ENCODE measurements around the gene NNMT. TPM values are rescaled to one million over a fixed set of nuclear protein-coding genes. Genes with fewer than 3 reads are reported as not detected.
A peak's percentile ranks its signal among the peaks of the same experiment; 100 is the strongest.

The NNMT gene
- polyA plus RNA-seq, 1 of the 3 experiments (the other 2 are of a cell fraction), result 84.6 TPM

- peaks cover 7% of the 10 kb centered on the region in 2 experiments; a peak in 3 of 4 replicates for H3K4me1 ChIP-seq (ENCODE audit: control insufficient read depth in 1 of 2, insufficient read depth in 2 of 2, low read depth in 1 of 2, low read length in 1 of 2)
- ChIA-PET POLR2A (no interaction called here), CTCF (interaction anchor here (0.7 to 15.2 kb wide), 2 partner anchors 20 to 25 kb away, joined by 3 to 143 read pairs; no protein-coding TSS in a partner anchor)
- no peak overlapping the region for H3K9ac ChIP-seq
- H3K9me2 ChIP-seq, result no peaks in the 10 kb centered on the region
- WGBS (ENCODE audit: low lambda C conversion rate), result 80% methylated on average over 3 of the region's 3 CpGs
- no peaks in the 10 kb centered on the region for H3K27me3 ChIP-seq (ENCODE audit: insufficient read depth)
- no peak overlapping the region for H3K4me2 ChIP-seq
- no peak overlapping the region for H3K27ac ChIP-seq (ENCODE audit: low read depth in 2 of 2, low read length in 1 of 2)
- H3K79me2 ChIP-seq (ENCODE audit: insufficient read depth), result no peaks in the 10 kb centered on the region
- no peaks in the 10 kb centered on the region for H3K36me3 ChIP-seq (replicated peaks in 1 of 2; ENCODE audit: control insufficient read depth in 1 of 2, insufficient read depth in 2 of 2, low read length in 1 of 2)
- no peak overlapping the region for H3K4me3 ChIP-seq (ENCODE audit: low read depth in 2 of 2, low read length in 1 of 2)
- peaks cover 5% of the 10 kb centered on the region for H3F3A ChIP-seq (replicated peaks; ENCODE audit: insufficient read depth)
- no peak overlapping the region for H2AFZ ChIP-seq (ENCODE audit: low read depth)
- no peak for DNase-seq
- H3K9me3 ChIP-seq, result no peaks in the 10 kb centered on the region
- no peaks in the 10 kb centered on the region for H4K20me1 ChIP-seq (ENCODE audit: insufficient read depth)
- no peak for TF ChIP-seq TCF12 (IDR thresholded peaks at IDR 0.05)
- TF ChIP-seq FOXJ3 (CRISPR knock-in tag; IDR thresholded peaks at IDR 0.05), result no peak
- TF ChIP-seq, protein P1, sequence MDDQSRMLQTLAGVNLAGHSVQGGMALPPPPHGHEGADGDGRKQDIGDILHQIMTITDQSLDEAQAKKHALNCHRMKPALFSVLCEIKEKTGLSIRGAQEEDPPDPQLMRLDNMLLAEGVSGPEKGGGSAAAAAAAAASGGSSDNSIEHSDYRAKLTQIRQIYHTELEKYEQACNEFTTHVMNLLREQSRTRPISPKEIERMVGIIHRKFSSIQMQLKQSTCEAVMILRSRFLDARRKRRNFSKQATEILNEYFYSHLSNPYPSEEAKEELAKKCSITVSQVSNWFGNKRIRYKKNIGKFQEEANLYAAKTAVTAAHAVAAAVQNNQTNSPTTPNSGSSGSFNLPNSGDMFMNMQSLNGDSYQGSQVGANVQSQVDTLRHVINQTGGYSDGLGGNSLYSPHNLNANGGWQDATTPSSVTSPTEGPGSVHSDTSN (IDR thresholded peaks at IDR 0.05), result no peak
- peak; percentile 49 for TF ChIP-seq JUND (IDR thresholded peaks at IDR 0.05)
- TF ChIP-seq GATA2 (CRISPR knock-in tag; IDR thresholded peaks at IDR 0.05), result no peak
- peak; percentile 43; the same call in 1 of the 2 replicates for TF ChIP-seq FOSL2 (IDR thresholded peaks at IDR 0.05; ENCODE audit: borderline replicate concordance, low read depth)
- TF ChIP-seq GABPA (IDR thresholded peaks at IDR 0.05; ENCODE audit: low read depth), result no peak
- TF ChIP-seq RFX5 (IDR thresholded peaks at IDR 0.05; ENCODE audit: low read length), result no peak
- TF ChIP-seq RXRA (IDR thresholded peaks at IDR 0.05; ENCODE audit: borderline replicate concordance, low read depth), result no peak
- TF ChIP-seq REST (IDR thresholded peaks at IDR 0.05; ENCODE audit: low read depth, low read length), result no peak
- no peak for TF ChIP-seq SIN3A (IDR thresholded peaks at IDR 0.05; ENCODE audit: borderline replicate concordance, low read depth, low read length)
- TF ChIP-seq FOXM1 (IDR thresholded peaks at IDR 0.05; ENCODE audit: low read depth), result no peak
- TF ChIP-seq NFIC (IDR thresholded peaks at IDR 0.05; ENCODE audit: borderline replicate concordance), result peak; percentile 38; the same call in 1 of the 2 replicates
- no peak for TF ChIP-seq RCOR1 (IDR thresholded peaks at IDR 0.05; ENCODE audit: low read length)
- TF ChIP-seq ELF1 (IDR thresholded peaks at IDR 0.05), result no peak
- peak; percentile 29; the same call in 1 of the 2 replicates for TF ChIP-seq TEAD4 (IDR thresholded peaks at IDR 0.05; ENCODE audit: borderline replicate concordance, insufficient read depth)
- no peak for TF ChIP-seq EP300 (IDR thresholded peaks at IDR 0.05; ENCODE audit: borderline replicate concordance in 1 of 2, low read depth in 1 of 2, low read length in 1 of 2)
- TF ChIP-seq MEF2A (IDR thresholded peaks at IDR 0.05; ENCODE audit: borderline replicate concordance, low read depth), result no peak
- no peak for TF ChIP-seq IRF3 (IDR thresholded peaks at IDR 0.05; ENCODE audit: low read depth, low read length)
- TF ChIP-seq TAF1 (IDR thresholded peaks at IDR 0.05; ENCODE audit: borderline replicate concordance, low read depth, low read length), result no peak
- TF ChIP-seq CTCF (IDR thresholded peaks at IDR 0.05), result no peak
- TF ChIP-seq POLR2AphosphoS5 (IDR thresholded peaks at IDR 0.05; ENCODE audit: low read depth, low read length), result no peak
- no peak for TF ChIP-seq USF1 (IDR thresholded peaks at IDR 0.05; ENCODE audit: borderline replicate concordance, low read depth)
- no peak for TF ChIP-seq NRF1 (IDR thresholded peaks at IDR 0.05; ENCODE audit: low read depth, low read length)
- TF ChIP-seq, protein P2, sequence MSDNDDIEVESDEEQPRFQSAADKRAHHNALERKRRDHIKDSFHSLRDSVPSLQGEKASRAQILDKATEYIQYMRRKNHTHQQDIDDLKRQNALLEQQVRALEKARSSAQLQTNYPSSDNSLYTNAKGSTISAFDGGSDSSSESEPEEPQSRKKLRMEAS (IDR thresholded peaks at IDR 0.05; ENCODE audit: low read depth), result no peak
- TF ChIP-seq CHD2 (IDR thresholded peaks at IDR 0.05; ENCODE audit: low read length, partially characterized antibody), result no peak
These were observed 10.6 kb upstream of the NNMT start for GRCh38 chr11:114285599-114285998.
